Calu3 (cell line): ENCODE data around the gene TEF. TPM values are rescaled to one million over a fixed set of nuclear protein-coding genes. Genes with fewer than 3 reads are reported as not detected.
"Not testable (repeated sequence)": the region's sequence is repeated elsewhere in the genome, so short reads cannot be mapped to it uniquely, and the experiment has no call there.

ENCODE experiments used
- BruUV-seq: library from RNA; stranded (reverse); fragments of 400-500 nt; replicated peaks from 2 replicates; lab custom pipeline; 2021; lab: Mats Ljungman, UMichigan
- CTCF ChIA-PET: fragments of 300-600 bp; sonication (Branson Sonifier 250); formaldehyde crosslinking; loops from one replicate; lab custom pipeline; 2022; ENCODE audit warnings: antibody characterized with exemption; lab: Charles Lee
- DNase-seq: peaks from one replicate; pipeline ENCODE4 v3.0.0; 2022
- H3K27ac Mint-ChIP-seq: one replicate; pipeline ENCODE4 v1.8.0; 2022; ENCODE audit warnings: mixed read lengths; ENCODE audit not compliant: unreplicated experiment
- H3K27me3 Mint-ChIP-seq: one replicate; pipeline ENCODE4 v1.8.0; 2022; ENCODE audit warnings: mixed read lengths; ENCODE audit not compliant: unreplicated experiment
- H3K36me3 Mint-ChIP-seq: one replicate; pipeline ENCODE4 v1.8.0; 2022; ENCODE audit warnings: mild to moderate bottlenecking, moderate library complexity, mixed read lengths; ENCODE audit not compliant: insufficient read depth, unreplicated experiment
- H3K4me1 Mint-ChIP-seq: one replicate; pipeline ENCODE4 v1.8.0; 2022; ENCODE audit warnings: mild to moderate bottlenecking, low read depth, mixed read lengths; ENCODE audit not compliant: unreplicated experiment
- H3K4me3 Mint-ChIP-seq: one replicate; pipeline ENCODE4 v1.8.0; 2022; ENCODE audit warnings: mild to moderate bottlenecking, low read depth, moderate library complexity, mixed read lengths; ENCODE audit not compliant: unreplicated experiment
- H3K9me3 Mint-ChIP-seq: one replicate; pipeline ENCODE4 v1.8.0; 2022; ENCODE audit warnings: low read depth, mixed read lengths; ENCODE audit not compliant: unreplicated experiment
- intact Hi-C: fragments of 100-400 bp; cut with micrococcal nuclease; formaldehyde crosslinking; loops from one replicate; pipeline ENCODE4 v1.10.0; 2022; ENCODE audit not compliant: unreplicated experiment
- total RNA-seq: library from RNA; stranded (reverse); gene quantifications from 2 replicates; pipeline ENCODE4 v1.2.3, GENCODE V29; 2022
- TF ChIP-seq, protein P1 (sequence below): fragments of 200-600 bp; IDR thresholded peaks from one replicate; pipeline ENCODE4 v1.8.0; 2022; ENCODE audit warnings: antibody characterized with exemption; ENCODE audit not compliant: unreplicated experiment

TEF gene
- total RNA-seq, 1 experiment from 2014 or later, result 6.3 TPM

- no peak for DNase-seq
Measured at GRCh38 chr22:41397143-41397811, 15.5 kb downstream of the TEF start.

GRCh38 chr22:41398921-41399320 is 17.2 kb downstream of the TEF start:
- Mint-ChIP-seq H3K9me3 (no peaks in the 10 kb centered on the region), H3K4me3 (no peak overlapping the region), H3K36me3 (peaks cover 9% of the 10 kb centered on the region), H3K27me3 (no peaks in the 10 kb centered on the region), H3K27ac (no peak overlapping the region), H3K4me1 (peaks cover 19% of the 10 kb centered on the region)
- TF ChIP-seq, protein P1, sequence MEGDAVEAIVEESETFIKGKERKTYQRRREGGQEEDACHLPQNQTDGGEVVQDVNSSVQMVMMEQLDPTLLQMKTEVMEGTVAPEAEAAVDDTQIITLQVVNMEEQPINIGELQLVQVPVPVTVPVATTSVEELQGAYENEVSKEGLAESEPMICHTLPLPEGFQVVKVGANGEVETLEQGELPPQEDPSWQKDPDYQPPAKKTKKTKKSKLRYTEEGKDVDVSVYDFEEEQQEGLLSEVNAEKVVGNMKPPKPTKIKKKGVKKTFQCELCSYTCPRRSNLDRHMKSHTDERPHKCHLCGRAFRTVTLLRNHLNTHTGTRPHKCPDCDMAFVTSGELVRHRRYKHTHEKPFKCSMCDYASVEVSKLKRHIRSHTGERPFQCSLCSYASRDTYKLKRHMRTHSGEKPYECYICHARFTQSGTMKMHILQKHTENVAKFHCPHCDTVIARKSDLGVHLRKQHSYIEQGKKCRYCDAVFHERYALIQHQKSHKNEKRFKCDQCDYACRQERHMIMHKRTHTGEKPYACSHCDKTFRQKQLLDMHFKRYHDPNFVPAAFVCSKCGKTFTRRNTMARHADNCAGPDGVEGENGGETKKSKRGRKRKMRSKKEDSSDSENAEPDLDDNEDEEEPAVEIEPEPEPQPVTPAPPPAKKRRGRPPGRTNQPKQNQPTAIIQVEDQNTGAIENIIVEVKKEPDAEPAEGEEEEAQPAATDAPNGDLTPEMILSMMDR, result no peak
- CTCF ChIA-PET, result interaction anchor here (0.5 to 0.7 kb wide), 2 partner anchors 10 to 160 kb away, joined by 4 read pairs; no protein-coding TSS in a partner anchor
- no TSS peak for BruUV-seq
- intact Hi-C loops, result no loop called here
- DNase-seq, result no peak

More at GRCh38 chr22:41397143-41397811, 15.5 kb downstream of the TEF start:
- Mint-ChIP-seq H3K36me3 (peaks cover 6% of the 10 kb centered on the region), H3K27me3 (no peaks in the 10 kb centered on the region), H3K4me1 (peaks cover 8% of the 10 kb centered on the region), H3K9me3 (no peaks in the 10 kb centered on the region), H3K27ac (no peak overlapping the region), H3K4me3 (no peak overlapping the region)
- CTCF ChIA-PET, result no interaction called here
- intact Hi-C loops, result no loop called here
- TF ChIP-seq, protein P1, result no peak
- no TSS peak for BruUV-seq

GRCh38 chr22:41401781-41402648 is 20.3 kb downstream of the TEF start:
- BruUV-seq, result no TSS peak
- H3K4me1 Mint-ChIP-seq, result peaks cover 21% of the 10 kb centered on the region
- TF ChIP-seq, protein P1, result no peak
- peak overlapping the region; percentile 84 for H3K27ac Mint-ChIP-seq
- H3K9me3 Mint-ChIP-seq, result no peaks in the 10 kb centered on the region
- peaks cover 9% of the 10 kb centered on the region for H3K36me3 Mint-ChIP-seq
- peak overlapping the region; percentile 42 for H3K4me3 Mint-ChIP-seq
- H3K27me3 Mint-ChIP-seq, result no peaks in the 10 kb centered on the region
- CTCF ChIA-PET, result interaction anchor here (0.8 to 4.5 kb wide), 6 partner anchors 21 to 125 kb away, joined by 4 to 34 read pairs (median 6); partner anchors contain the start of genes ACO2, PHF5A and TEF
- peak; percentile 85 for DNase-seq
- intact Hi-C loops, result no loop called here

DNA sequence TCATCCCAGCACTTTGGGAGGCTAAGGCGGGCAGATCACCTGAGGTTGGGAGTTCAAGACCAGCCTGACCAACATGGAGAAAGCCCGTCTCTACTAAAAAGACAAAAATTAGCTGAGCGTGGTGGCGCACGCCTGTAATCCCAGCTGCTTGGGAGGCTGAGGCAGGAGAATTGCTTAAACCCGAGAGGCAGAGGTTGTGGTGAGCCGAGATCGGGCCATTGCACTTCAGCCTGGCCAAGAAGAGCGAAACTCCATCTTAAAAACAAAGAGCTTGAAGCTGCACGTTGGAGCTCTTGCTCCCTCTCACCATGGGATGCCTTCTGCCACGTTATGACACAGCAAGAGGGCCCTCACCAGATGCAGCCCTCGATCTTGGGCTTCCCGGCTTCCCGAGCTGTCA is 21.1 kb downstream of the TEF start:
- H3K27me3 Mint-ChIP-seq, DNase-seq, H3K27ac Mint-ChIP-seq, H3K4me3 Mint-ChIP-seq, H3K36me3 Mint-ChIP-seq, BruUV-seq, H3K9me3 Mint-ChIP-seq: not testable (repeated sequence)
- CTCF ChIA-PET, result interaction anchor here (0.8 to 4.5 kb wide), 5 partner anchors 22 to 133 kb away, joined by 3 to 34 read pairs (median 6); partner anchors contain the start of gene TEF
- intact Hi-C loops, result loop anchor here (1.0 kb wide), 1 partner anchor 114 kb away; no protein-coding TSS in a partner anchor
- peaks cover 21% of the 10 kb centered on the region for H3K4me1 Mint-ChIP-seq
